ENCODE results near the gene ZFP1.

DNA sequence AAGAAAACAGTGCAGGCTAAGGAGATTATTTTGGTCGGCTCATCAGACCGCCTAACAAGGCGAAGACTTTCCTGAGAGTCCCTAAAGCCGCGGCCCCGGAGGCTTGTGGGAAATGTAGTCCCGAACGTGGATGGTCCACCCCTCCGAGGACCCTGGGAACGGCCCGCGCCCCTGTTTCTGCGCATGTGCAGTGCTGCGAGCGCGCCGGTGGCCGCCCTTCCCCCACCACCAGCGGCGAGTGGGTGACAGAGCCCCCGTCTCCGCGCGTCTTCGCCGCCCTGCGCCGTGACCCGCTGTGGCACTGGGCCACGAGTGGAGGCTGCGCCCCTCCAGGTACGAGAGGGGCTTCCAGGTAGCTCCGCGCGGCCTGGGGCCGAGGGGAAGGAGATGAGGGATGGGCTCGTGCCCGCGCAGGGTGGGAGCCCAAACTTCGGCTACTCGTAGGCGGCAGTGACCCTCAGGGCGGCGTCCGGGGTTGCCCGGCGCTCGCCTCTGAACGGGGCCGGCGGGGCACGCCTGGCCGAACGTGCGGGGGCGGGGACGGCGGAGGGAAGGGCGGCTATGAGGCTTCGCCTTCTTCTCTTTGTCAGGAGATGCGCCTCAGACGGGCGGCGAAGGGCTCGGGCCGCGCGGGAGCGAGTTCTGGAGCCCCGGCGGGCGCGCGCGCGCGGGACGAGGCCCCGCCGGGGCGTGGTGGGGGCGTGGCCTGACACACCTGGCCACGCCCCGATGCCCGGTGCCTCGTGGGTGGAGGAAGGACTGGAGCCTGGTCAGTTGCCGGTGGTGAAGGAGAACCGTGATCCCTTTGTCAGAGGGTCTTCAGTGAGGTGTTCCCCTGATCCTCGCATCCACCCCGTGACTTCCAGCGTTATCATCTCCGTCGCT, at the start of gene ZFP1:
- TF ChIP-seq, protein P1, sequence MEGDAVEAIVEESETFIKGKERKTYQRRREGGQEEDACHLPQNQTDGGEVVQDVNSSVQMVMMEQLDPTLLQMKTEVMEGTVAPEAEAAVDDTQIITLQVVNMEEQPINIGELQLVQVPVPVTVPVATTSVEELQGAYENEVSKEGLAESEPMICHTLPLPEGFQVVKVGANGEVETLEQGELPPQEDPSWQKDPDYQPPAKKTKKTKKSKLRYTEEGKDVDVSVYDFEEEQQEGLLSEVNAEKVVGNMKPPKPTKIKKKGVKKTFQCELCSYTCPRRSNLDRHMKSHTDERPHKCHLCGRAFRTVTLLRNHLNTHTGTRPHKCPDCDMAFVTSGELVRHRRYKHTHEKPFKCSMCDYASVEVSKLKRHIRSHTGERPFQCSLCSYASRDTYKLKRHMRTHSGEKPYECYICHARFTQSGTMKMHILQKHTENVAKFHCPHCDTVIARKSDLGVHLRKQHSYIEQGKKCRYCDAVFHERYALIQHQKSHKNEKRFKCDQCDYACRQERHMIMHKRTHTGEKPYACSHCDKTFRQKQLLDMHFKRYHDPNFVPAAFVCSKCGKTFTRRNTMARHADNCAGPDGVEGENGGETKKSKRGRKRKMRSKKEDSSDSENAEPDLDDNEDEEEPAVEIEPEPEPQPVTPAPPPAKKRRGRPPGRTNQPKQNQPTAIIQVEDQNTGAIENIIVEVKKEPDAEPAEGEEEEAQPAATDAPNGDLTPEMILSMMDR (IDR thresholded peaks at IDR 0.05): no peak
- peak; percentile 61 to 65 for TF ChIP-seq POLR2A (IDR thresholded peaks at IDR 0.05)
